GM13977 (cell line): ENCODE results near the gene TEKT5.

Source experiments
- DNase-seq: peaks from one replicate; pipeline ENCODE4 v3.0.0; 2012; ENCODE audit warnings: low spot score
- CTCF ChIP-seq: IDR thresholded peaks from 2 replicates; pipeline ENCODE4 v1.5.1; 2012; ENCODE audit warnings: mild to moderate bottlenecking, control low read depth; ENCODE audit not compliant: insufficient read depth; ENCODE audit errors: extremely low read depth, missing control alignments
- in situ Hi-C: fragments of 300-500 bp; cut with MboI; formaldehyde crosslinking; loops from one replicate; pipeline ENCODE4 v1.12.0; 2022; ENCODE audit warnings: low sequenced_read_pairs, low pct_unique_long_range_greater_than_20kb, mixed read lengths, inconsistent platforms; ENCODE audit not compliant: unreplicated experiment

Gene TEKT5

GRCh38 chr16:10728003-10728887, 33.5 kb upstream of the TEKT5 start:
- in situ Hi-C loops, result no loop called here
- no peak for DNase-seq
- TF ChIP-seq CTCF, result no peak

GRCh38 chr16:10708969-10709368, 14.2 kb upstream of the TEKT5 start:
- in situ Hi-C loops, result no loop called here
- no peak for TF ChIP-seq CTCF
- no peak for DNase-seq

GRCh38 chr16:10699756-10700155, 5.0 kb upstream of the TEKT5 start:
- DNase-seq, result no peak
- no peak for TF ChIP-seq CTCF
- in situ Hi-C loops, result no loop called here

- in situ Hi-C loops, result no loop called here
- TF ChIP-seq CTCF, result no peak
- no peak for DNase-seq
Observed at GRCh38 chr16:10694306-10694705, 424 bp downstream of the TEKT5 start.

- in situ Hi-C loops, result no loop called here
- no peak for TF ChIP-seq CTCF
- no peak for DNase-seq
Observed at GRCh38 chr16:10693889-10694288, 841 bp downstream of the TEKT5 start.

GRCh38 chr16:10692470-10692869, 2.3 kb downstream of the TEKT5 start:
- DNase-seq, result no peak
- in situ Hi-C loops, result no loop called here
- no peak for TF ChIP-seq CTCF
